Common myeloid progenitor, CD34-positive (primary cell): Measurements from ENCODE around the gene PCDH9.

Source experiments
- CTCF ChIA-PET: fragments of 350-600 bp; sonication (Branson Sonifier 250); formaldehyde crosslinking; loops from one replicate; lab custom pipeline; 2021; ENCODE audit warnings: antibody characterized with exemption; lab: Charles Lee
- POLR2A ChIA-PET: fragments of 350-600 bp; sonication (Branson Sonifier 250); formaldehyde crosslinking; loops from one replicate; lab custom pipeline; 2021; ENCODE audit warnings: antibody characterized with exemption; lab: Charles Lee
- DNase-seq, 3 donors: peaks; one replicate each; pipeline versions ENCODE4 v3.0.0 to v3.0.0-alpha.2; 2013
- H3K27ac ChIP-seq, 2 experiments: 1 replicate in 1 of 2; 2 replicates in 1 of 2; pipeline ENCODE4 v1.7.0; 2013; ENCODE audit warnings: inconsistent platforms in 2 of 2, low read length in 2 of 2, mild to moderate bottlenecking in 2 of 2, low read depth in 1 of 2, moderate library complexity in 1 of 2; ENCODE audit not compliant: severe bottlenecking in 2 of 2, insufficient read depth in 1 of 2, poor library complexity in 1 of 2
- H3K27me3 ChIP-seq, 5 experiments: replicated peaks in 2 of 5; 1 replicate in 3 of 5; 2 replicates in 2 of 5; pipeline versions ENCODE4 v1.6.1 to v1.7.0; 2013; ENCODE audit warnings: low read length in 4 of 5, mild to moderate bottlenecking in 2 of 5, moderate library complexity in 2 of 5, inconsistent platforms in 1 of 5; ENCODE audit not compliant: insufficient read depth in 5 of 5, control insufficient read depth in 4 of 5
- H3K36me3 ChIP-seq, 4 experiments: 1 replicate in 2 of 4; 2 replicates in 2 of 4; pipeline versions ENCODE4 v1.6.1 to v1.7.0; 2013; ENCODE audit warnings: low read length in 3 of 4, control low read depth in 1 of 4, mild to moderate bottlenecking in 1 of 4; ENCODE audit not compliant: control insufficient read depth in 4 of 4, insufficient read depth in 4 of 4
- H3K4me1 ChIP-seq, 4 experiments: 1 replicate in 3 of 4; 2 replicates in 1 of 4; pipeline versions ENCODE4 v1.6.1 to v1.7.1; 2013; ENCODE audit warnings: low read length in 3 of 4, mild to moderate bottlenecking in 3 of 4, control low read depth in 1 of 4, inconsistent platforms in 1 of 4, moderate library complexity in 1 of 4; ENCODE audit not compliant: control insufficient read depth in 4 of 4, insufficient read depth in 4 of 4; ENCODE audit errors: control extremely low read depth in 1 of 4
- H3K4me3 ChIP-seq, 7 experiments: 1 replicate in 4 of 7; 2 replicates in 3 of 7; pipeline versions ENCODE4 v1.5.1 to v1.7.0; 2013; ENCODE audit warnings: mild to moderate bottlenecking in 7 of 7, low read length in 6 of 7, moderate library complexity in 6 of 7, inconsistent platforms in 2 of 7, low read depth in 2 of 7, control low read depth in 1 of 7; ENCODE audit not compliant: insufficient read depth in 4 of 7, control insufficient read depth in 1 of 7; ENCODE audit errors: extremely low read depth in 1 of 7
- H3K9me3 ChIP-seq, 5 experiments: 1 replicate in 4 of 5; 2 replicates in 1 of 5; pipeline versions ENCODE4 v1.6.1 to v1.7.1; 2013; ENCODE audit warnings: low read length in 4 of 5, mild to moderate bottlenecking in 2 of 5, inconsistent platforms in 1 of 5, low read depth in 1 of 5, moderate library complexity in 1 of 5; ENCODE audit not compliant: control insufficient read depth in 4 of 5, insufficient read depth in 2 of 5; ENCODE audit errors: control extremely low read depth in 1 of 5
- WGBS: methylation state at CpG from one replicate; pipeline ENCODE4 v1.1.5; 2013; ENCODE audit not compliant: insufficient coverage; 5-methylcytosine and 5-hydroxymethylcytosine counted together

Gene PCDH9

DNA sequence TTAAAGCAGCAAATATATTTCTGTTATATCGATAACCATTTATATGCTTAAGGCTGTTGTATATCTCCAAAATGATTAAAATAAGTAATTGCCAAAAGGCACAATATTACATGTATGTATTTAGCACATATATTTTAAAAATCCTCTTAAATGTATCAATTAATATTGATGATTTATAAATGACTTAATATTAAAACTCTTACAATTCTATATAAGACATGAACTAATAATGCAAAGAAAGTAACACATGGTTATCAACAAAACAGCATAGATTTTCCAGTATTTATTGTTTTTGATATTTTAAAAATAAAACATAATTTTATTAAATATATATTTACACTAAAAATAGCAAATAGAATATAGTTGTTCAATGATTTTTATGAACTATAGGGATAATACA lies 32.4 kb downstream of the PCDH9 start:
- H3K4me1 ChIP-seq: no peaks in the 10 kb centered on the region
- H3K4me3 ChIP-seq: no peak overlapping the region
- CTCF ChIA-PET: no interaction called here
- POLR2A ChIA-PET: no interaction called here
- no peak overlapping the region for H3K27ac ChIP-seq
- H3K27me3 ChIP-seq: no peaks in the 10 kb centered on the region
- WGBS: no CpG with 5 or more reads among the region's 1 CpG
- no peaks in the 10 kb centered on the region for H3K36me3 ChIP-seq
- no peak for DNase-seq
- H3K9me3 ChIP-seq: no peaks in the 10 kb centered on the region

DNA sequence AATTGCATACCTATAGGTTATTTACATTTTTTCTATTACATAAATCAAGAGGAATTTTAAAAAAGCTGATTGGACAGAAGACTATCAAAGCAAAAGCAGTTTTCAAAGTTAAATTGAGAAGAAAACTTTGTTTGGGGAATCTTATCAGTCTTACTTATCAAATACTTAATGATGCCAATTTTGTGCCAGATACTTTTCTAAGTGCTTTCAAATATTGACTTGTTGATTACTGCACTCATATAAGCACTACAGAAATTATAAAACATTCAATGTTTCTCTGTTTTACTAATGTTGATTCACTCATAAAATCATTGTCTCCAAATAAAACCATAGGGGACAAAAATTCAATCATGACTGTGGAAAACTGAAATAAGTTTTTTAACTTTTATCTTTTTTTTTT lies 36.2 kb downstream of the PCDH9 start:
- DNase-seq: no peak
- Histone ChIP-seq H3K36me3 (no peaks in the 10 kb centered on the region), H3K9me3 (no peaks in the 10 kb centered on the region), H3K27me3 (no peaks in the 10 kb centered on the region), H3K4me3 (no peak overlapping the region), H3K27ac (no peak overlapping the region), H3K4me1 (no peaks in the 10 kb centered on the region)
- POLR2A ChIA-PET: no interaction called here
- CTCF ChIA-PET: no interaction called here

DNA sequence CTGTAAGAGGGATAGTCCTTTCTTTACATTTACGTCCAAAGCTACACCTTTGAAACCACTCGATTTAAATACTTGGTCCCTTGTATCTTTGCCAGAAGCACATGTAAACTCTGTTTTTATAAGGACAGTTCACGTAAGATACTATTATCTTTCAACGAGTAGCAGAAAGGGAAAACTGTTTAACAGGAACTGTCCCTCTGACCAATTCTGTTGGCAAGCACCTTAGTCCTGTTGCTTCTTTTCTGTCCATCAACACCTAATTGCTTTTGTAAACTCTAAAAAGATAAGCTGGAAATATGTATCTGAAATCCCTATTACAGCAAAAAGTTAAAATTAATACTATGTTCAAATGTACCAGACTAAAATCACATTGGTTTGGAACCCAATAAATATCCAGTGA lies 37.4 kb downstream of the PCDH9 start:
- no peaks in the 10 kb centered on the region for H3K9me3 ChIP-seq
- H3K27me3 ChIP-seq: no peaks in the 10 kb centered on the region
- H3K27ac ChIP-seq: no peak overlapping the region
- ChIA-PET POLR2A (no interaction called here), CTCF (no interaction called here)
- H3K4me1 ChIP-seq: no peaks in the 10 kb centered on the region
- no peaks in the 10 kb centered on the region for H3K36me3 ChIP-seq
- no peak overlapping the region for H3K4me3 ChIP-seq
- WGBS: 100% methylated on average over 4 of the region's 4 CpGs
- no peak for DNase-seq

DNA sequence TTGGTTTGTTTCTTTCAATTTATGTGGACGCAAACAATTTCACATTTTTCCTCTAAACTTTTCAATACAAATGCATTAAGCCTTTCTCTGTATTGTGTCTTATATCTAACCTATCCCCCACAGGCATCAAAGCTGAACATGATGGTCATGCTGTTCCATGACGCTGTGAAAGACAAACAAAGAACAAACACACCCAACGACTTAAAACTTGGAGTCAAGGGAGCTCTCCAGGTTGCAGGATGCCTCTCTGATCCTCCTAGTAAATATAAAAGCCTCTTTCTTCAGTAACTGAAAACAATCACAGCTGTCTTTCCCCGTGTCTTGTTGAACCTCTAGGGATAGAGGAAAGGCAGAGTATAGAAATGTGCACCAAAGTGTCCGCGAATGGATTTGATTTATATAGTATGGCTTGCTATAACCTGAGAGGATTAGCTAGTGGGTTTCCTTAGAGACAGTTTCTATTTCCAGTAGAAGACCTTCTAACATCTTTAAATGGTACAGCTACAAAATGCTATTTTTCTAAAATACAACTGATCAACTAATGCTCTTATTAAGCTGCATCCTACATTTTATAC lies 43.1 kb downstream of the PCDH9 start:
- Histone ChIP-seq H3K9me3 (no peaks in the 10 kb centered on the region), H3K27ac (no peak overlapping the region), H3K4me3 (no peak overlapping the region), H3K27me3 (no peaks in the 10 kb centered on the region), H3K36me3 (no peaks in the 10 kb centered on the region), H3K4me1 (peaks cover 0 to 5% (median 4%) of the 10 kb centered on the region in 4 experiments)
- 100% methylated on average over 2 of the region's 6 CpGs for WGBS
- ChIA-PET POLR2A (no interaction called here), CTCF (interaction anchor here (0.9 kb wide), 1 partner anchor 37 kb away, joined by 3 read pairs; no protein-coding TSS in a partner anchor)
- DNase-seq: no peak

DNA sequence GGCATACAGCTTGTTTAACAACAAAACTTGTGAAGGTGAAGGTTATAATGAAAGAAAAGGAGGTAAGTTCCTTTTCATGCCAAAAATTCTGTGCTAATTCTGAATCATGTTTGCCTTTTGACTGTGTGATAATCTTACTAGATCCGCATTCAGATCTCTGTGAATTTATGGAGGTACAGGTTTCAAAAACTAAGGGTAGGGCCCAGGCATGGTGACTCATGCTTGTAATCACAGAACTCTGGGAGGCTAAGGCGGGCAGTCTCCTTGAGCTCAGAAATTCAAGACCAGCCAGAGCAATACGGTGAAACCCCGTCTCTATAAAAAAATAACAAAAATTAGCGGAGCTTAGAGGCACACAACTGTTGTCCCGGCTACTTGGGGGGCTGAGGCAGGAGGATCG lies 45.9 kb downstream of the PCDH9 start:
- 97% methylated on average over 4 of the region's 7 CpGs for whole genome bisulfite sequencing
- POLR2A ChIA-PET: no interaction called here
- Histone ChIP-seq H3K9me3 (no peaks in the 10 kb centered on the region), H3K4me1 (peaks cover 0 to 5% (median 4%) of the 10 kb centered on the region in 4 experiments), H3K27ac (no peak overlapping the region), H3K4me3 (no peak overlapping the region), H3K36me3 (no peaks in the 10 kb centered on the region), H3K27me3 (no peaks in the 10 kb centered on the region)
- DNase-seq: peak in 1 of 3 donors; percentile 8
- CTCF ChIA-PET: no interaction called here

DNA sequence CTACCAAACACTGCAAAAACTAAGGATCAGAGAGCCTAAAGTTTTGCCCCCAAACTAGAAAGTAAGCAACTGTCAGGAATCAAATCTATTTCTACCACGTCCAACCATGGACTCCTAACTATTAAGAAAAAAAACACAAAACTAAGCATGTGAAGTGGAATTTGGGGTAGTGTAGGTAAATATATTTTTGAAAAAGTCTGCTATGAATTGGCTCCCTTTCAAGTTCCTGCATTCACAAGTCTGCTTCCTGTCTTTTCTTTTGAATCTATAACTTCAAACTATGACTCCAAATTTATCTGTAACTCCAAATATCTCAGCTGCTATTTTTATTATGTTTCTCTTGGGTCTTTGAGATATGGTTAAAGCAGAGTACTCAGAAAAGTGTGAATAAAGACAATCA lies 47.0 kb downstream of the PCDH9 start:
- Histone ChIP-seq H3K4me1 (peaks cover 0 to 5% (median 4%) of the 10 kb centered on the region in 4 experiments), H3K36me3 (no peaks in the 10 kb centered on the region), H3K27me3 (no peaks in the 10 kb centered on the region), H3K4me3 (no peak overlapping the region), H3K9me3 (no peaks in the 10 kb centered on the region), H3K27ac (no peak overlapping the region)
- CTCF ChIA-PET: no interaction called here
- DNase-seq: peak in 2 of 3 donors; percentile 50 to 61
- POLR2A ChIA-PET: no interaction called here
- WGBS: no CpG with 5 or more reads among the region's 1 CpG

DNA sequence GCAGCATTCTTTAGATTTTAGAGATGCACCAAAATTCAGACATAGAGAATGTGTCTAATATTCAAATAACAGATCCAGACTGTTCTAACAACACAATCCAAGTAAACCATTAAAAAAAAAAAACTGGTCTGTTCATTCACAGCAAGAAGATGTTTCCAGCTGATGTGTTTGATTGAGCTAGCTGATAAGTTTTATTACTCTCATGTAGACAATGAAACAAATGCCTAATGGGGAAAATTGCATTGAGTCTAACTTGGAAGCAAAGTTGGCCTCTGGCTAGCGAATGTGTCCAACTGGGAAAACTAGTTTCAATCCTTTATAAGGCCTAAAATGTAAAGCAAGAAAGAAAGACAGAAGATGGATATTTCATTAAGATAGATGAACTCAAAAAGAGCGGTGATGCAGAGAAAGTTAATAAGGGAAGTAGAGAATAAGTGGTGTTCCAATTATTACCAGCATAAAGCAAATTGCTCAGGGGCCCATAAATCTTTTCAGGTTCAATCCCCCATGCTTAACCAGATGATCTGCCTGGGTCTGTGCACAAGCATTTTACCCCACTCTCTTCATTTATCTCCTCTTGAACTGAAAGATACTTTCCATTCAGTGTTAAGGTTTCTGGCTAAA lies 54.2 kb downstream of the PCDH9 start:
- DNase-seq: no peak
- Histone ChIP-seq H3K36me3 (no peaks in the 10 kb centered on the region), H3K9me3 (no peaks in the 10 kb centered on the region), H3K27me3 (no peaks in the 10 kb centered on the region), H3K27ac (no peak overlapping the region), H3K4me1 (no peaks in the 10 kb centered on the region), H3K4me3 (no peak overlapping the region)
- ChIA-PET POLR2A (no interaction called here), CTCF (no interaction called here)
- WGBS: 100% methylated on average over 1 of the region's 2 CpGs
